Germinal center (tissue), 1 donor: Measurements from ENCODE around the gene SLC7A8.

ENCODE experiments used
- DNase-seq: peaks from one replicate; pipeline ENCODE4 v3.0.0; 2012; ENCODE audit warnings: mixed read lengths, low spot score

SLC7A8 gene

DNA sequence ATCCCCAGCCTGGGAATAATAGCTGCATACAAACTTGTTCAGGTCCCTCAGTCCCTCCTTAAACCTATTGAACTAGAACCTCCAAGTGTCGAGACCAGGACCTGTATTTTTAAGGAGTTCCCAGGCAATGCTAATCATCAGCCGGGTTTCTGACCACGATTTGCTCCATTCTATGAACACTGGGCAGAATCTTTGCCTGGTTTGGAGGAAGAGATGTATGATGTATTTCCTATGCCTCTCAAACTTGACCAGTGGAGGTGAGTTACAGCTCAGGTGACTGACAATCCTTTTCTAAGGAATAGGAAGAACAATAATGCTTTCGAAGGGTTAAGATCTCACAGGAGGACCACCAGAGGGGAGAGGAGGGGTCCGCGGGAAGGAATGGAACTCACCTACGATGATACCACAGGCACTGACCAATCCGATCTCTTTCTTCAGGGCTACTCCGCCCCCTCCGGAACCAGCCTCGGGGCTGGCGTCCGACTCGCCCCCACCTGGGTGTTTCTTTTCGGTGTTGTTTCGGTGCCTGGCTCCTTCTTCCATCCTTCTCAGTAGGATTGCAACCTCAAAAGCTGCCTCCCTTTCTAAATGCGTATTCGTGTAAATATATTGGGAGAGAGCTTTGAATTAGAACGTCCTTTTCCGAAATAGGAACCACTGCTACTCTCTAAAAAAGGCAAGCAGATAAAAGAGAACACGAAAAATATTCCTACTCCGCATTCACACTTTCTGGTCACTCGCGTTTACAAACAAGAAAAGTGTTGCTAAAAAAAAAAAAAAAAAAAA lies 895 bp downstream of the SLC7A8 start:
- peak; percentile 42 for DNase-seq

DNA sequence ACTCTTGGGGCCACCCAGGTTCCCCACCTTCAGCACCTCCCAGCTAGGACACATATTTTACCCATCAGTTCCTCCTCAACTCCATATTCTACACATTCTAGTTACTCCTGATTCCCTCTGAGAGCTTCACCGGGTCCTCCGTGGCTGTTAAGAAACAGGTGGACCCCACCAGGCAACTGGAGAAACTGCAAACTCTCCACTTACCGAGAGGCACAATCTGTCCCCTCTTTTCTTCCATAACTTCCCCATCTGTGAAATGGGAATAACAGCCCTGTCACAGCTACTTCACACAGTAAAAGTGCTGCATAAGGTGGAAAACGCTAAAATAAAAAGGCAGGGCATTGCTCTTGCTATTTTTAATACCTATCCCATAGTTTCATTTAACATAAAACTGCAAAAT lies 1.5 kb downstream of the SLC7A8 start:
- no peak for DNase-seq

DNA sequence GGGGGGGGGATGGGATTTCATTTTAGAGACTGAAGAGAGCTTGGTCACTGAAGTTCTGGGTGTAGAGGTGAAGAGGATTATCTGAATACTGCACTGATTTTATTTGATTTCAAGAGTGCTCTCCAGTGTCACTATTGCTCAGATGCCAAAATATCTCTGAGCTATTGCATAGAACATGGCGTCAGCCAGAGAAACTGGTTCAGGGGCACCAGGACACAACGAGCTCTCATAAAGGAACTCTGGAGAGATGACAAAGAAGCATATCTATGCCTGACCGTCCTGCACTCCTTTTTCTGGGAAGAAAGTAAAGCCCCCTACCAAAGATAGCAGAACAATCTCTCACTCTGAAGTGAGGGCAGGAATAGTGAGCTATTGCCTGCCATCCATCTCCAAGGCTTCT lies 2.0 kb downstream of the SLC7A8 start:
- no peak for DNase-seq

DNA sequence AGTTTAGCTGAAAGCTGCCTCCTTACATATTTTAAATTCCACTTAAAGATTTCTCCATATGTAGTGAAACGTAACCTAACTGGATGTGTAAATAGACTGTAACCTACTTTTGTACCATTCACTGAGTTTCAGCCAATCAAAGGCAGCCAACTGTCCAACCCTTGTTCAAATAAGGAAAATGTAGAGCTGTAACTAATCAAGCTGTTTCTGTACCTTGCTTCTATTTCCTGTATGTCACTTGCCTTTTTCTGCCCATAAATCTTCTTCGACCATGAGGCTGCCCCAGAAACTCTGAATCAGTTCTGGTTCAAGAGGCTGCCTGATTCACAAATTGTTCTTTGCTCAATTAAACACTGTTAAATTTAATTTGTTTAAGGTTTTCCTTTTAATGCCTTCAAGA lies 6.3 kb downstream of the SLC7A8 start:
- no peak for DNase-seq

DNA sequence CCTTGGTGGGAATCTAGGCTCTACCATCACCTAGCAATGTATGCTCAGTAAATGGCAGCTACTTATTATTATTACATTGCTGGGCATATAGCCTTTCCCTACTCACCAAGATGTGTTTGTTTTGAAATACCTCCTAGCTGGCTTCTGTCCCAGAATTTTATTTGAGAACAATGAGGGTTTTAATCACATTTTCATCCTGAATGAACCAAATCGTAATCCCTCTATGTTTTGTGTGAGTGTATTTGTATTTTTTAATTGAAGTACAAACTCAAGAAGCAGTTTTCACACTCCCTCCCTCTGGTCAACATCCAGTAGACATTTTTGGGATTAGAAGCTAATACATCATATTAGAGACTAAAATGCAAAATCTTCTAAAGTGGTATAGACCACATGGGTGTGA lies 7.6 kb downstream of the SLC7A8 start:
- DNase-seq: no peak

DNA sequence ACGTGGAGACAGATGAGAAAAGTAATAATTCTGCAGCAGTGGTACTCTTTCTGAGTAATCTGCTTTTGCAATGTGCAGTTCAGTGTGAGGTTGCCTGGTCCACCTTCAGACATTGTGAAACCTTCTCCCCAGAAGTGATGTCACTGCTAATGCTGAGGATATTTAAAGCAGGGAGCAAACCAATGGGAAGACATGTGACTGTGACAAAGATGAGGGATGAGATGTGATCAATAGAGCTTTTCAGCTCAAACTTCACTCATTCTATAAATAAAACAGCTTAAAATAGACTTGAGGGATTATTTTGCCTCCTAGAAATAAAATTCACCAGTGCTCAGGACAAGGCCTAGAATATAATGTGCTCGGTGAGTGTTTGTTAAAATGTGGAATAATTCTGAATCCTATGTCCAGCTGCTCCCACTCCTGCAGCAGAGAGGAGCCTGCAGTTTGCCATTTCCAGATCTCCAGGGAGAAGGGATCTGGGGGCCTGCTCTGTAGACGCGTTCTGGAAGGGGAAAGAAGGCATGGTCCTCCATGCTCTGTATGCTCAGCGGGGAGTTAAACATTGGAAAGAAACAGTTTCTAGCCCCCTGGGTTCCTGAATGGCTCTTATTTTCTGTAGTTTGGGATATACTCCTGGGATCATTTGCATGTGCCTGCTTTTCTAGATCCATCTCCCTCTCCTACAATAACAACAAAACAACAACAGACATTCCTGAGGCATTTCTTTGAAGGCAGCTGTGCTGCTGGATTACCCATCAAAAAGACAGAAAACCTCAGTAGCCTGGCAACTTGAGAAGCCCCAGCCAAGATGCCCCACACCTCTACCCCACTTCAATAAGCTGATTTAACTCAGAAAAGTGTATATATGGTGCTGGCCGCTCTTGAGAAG lies 8.9 kb downstream of the SLC7A8 start:
- DNase-seq: no peak

DNA sequence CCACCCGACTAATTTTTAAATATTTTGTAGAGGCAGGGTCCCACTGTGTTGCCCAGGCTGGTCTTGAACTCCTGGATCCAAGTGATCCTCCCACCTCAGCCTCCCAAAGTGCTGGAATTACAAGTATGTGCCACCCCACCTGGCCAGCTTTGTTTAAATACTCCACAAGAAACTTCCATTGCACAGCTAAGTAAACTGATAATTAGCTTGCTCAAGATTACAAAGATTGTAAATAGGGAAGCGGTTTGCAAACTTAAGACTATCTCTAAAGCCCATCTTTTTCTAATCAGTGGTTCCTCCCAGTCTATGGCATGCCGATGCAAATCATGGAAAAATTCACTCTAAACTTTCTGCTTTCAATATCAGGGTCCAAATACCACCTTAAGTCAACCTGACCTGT lies 9.7 kb downstream of the SLC7A8 start:
- DNase-seq: no peak

DNA sequence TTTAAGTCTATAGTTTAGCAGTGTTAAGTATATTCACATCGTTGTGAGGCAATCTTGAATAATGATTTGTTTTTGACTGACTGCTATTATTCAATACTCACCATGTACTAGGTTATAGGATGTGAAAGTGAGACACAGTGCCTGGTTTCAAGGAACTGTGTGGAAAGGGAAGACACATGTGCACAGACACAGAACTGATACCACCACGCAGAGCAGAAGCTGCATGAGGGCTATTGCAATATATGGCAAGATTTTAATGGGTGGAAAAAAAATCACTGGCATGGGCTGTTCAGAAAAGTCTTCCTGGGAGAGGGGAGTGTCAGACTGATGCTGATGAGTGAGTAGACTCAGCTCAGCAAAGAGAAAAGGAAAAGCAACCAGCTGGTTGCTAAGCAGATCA lies 10.4 kb downstream of the SLC7A8 start:
- DNase-seq: peak; percentile 10

DNA sequence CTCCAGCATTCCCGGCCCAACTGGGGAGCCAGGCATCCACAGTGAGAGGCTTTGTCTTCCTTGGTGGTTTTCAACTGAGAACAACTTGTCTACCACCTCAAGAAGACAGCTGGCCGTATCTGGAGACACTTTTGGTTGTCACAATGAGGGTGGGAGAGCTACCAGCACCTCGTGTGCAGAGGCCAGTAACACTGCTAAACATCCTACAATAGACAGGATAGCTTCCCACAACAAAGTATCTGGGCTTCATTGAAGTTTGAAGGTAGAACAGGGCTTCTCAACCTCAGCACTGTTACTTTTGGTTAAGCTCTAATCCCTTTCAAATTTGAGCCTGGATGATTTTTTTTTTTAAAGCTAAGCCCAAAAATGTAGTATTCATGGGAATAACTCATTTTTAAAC lies 10.9 kb downstream of the SLC7A8 start:
- no peak for DNase-seq

DNA sequence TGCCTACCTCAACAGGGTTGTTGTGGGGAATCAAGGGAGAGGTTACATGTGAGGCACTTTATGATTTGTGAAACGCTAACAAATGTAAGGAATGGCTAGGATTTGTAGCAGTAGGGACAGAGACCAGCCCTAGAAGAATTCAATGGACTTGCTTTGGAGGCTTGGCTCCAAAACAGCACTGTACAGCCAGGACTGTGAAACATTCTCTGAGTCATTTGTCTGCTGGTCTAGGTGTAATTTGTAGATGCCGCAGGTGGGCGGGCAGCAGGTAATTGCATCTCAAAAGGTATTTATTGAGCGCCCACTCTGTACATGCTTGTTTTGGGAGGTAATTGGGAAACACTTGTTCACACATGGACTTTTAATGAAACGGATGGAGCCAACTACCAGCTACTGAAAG lies 11.4 kb downstream of the SLC7A8 start:
- DNase-seq: no peak

DNA sequence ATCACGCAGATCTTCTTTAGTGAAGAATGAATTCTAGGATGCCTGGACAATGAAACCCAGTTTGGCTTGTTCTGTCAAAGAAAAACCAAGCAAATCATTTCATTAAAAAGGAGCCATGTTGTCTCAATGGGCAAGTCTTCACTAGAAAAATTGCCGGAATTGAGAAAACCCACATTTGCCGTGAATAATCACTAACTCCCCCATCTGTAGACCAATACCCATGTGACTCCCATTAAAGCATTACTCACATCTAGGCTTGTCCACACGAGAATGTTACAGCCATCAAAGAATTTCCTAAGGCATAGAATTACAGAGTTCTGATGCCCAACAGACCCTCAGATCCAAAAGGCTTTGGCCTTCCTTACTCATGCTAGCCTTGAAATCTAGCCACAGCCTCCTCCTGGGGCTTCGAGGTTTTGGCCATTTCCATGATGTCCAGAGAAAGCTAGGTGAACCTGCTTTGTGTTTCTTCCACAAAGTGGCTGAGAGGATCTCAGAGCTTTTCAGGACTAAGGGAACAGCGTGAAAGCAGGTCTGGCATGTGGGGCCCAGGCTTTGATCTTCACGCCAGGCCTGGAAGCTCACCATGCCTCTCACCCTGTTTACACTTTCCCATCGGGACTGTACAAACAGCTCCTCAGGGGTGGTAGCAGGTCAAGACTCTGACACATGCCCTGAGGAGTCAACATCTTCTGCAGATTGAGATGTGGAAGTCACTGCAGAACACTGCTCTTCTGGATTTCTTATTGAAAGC lies 12.1 kb downstream of the SLC7A8 start:
- DNase-seq: no peak

DNA sequence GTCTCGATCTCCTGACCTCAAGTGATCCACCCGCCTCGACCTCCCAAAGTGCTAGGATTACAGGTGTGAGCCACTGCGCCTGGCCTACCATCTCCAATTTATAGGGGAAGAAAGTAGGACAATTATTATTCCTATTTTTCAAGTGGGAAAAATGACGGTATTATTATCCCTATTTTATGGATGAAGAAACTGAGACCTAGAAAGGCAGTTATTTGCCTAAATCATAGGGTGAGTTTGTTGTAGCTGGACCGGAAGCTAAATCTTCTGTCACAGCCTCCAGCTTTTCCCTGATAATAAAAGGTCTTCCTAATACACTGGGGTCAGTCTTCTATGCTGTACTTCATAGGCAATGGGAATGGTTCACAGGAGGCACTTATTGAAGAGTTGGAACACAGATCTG lies 13.8 kb downstream of the SLC7A8 start:
- no peak for DNase-seq

DNA sequence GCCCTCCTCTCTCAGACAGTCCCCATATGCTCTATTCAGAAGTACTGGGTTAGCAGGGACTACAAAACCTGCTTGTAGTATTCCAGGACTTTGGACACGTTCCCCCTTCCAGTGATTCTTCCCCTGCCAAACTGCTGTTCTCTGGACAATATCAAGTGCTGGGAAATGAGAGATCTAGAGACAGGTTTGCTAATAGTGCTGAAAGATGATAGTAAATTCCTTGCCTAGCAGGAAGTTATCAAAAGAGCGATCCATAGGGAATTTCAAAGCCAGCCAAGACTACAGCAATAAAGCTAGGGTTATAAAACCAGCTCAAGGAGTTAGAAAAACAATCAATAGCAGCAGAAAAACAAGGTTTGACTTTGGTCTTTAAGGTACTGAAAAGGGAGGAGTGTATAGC lies 15.2 kb downstream of the SLC7A8 start:
- no peak for DNase-seq

DNA sequence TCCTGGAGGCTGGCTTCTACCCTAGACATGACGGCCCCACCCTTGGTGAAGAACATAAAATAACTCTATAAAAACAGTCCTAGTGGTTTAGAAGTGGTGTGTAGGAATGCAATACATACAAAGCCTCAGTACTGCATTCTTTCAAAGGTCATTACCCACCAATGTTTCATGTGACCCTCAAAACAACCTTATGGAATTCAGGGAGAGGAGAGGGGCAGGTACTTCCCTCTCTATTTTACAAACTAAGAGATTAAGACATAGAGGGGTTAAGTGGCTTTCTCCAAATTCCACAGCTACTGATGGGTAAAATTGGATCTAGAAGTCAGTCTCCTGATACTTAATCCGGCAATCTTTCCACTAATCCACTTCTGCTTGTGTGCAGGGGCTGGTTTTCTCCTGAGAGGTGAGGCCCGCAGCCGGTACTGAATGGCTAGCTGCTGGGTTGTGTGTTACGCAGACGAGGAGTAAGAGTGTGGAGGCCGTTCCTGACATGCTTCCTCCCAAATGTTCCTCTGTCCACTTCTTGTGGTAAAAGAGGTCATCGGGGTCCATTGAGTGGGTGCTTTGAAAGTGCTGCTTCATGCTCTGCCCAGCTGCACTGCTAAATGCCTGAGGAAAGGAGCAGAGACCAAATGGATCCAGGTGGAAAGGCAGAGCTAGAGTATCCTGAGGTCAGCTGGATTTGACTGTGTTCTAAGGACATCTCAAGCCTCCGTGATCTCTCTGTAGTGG lies 16.2 kb downstream of the SLC7A8 start:
- DNase-seq: no peak

DNA sequence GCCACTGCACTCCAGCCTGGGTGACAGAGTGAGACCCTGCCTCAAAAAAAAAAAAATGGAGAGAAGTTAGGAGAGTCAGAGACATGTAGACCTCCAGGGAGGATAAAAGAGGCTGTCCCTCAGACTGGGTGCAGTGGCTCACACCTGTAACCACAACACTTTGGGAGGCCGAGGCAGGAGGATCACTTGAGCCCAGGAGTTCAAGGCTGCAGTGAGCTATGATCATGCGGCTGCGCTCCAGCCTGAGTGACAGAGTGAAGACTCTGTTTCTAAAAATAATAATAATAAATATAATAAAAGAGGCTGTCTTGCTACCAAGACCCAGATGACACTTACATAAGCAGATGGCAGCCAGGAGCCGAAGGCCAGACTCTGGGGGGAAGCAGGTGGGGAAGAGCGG lies 18.5 kb downstream of the SLC7A8 start:
- DNase-seq: no peak

DNA sequence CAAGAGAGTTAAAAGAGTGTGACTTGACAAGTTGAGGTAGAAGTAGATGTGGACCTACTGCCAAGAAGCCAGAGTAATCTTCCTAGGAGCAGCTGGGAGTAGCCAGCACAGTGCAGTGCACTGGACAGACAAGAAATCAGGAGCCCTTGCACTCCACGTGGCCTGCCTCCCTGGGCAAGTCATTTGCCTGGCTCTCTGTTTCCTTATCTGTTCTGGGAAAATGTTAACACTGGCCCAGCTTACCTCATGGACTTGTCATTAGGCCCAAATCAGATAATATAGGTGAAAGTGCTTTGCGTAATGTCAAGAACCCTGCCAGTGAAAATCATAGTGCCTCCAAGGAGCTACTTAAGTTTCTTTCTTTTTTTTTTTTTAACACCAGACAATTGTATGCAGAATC lies 19.2 kb downstream of the SLC7A8 start:
- DNase-seq: no peak

DNA sequence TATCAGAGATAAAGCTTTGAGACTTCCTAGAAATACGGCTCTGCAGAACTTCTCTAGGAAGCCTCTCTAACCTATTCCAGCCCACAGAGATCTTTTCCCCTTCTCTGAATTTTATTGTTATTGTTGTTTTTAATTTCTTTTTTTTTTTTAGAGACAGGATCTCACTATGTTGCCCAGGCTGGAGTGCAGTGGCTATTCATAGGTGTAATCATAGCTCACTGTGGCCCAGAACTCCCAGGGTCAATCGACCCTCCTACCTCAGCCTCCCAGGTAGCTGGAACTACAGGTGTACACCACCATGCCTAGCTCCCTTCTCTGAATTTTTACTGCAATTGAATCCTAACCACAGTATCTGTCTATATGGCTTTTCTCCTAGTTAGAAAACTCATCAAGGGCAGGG lies 19.6 kb downstream of the SLC7A8 start:
- DNase-seq: no peak

DNA sequence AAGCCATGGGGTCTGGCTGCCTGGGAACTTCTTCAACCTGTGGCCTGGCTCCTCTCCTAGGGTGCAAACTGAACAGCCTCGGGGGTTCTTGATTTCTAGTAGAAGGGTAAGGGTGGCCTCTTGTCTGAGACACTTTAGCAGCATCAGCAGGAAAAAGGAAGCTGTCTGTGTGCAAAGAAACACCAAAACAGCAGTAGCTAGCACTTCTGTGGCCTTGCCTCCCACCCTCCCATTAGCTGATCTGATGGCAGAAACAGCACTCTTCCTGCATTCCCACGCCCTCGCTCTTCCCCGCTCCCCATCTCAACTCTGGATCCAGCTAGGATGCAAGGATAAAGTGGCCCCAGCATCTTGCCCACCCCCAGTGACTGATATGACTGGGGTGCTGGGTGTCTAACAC lies 20.7 kb downstream of the SLC7A8 start:
- DNase-seq: no peak

DNA sequence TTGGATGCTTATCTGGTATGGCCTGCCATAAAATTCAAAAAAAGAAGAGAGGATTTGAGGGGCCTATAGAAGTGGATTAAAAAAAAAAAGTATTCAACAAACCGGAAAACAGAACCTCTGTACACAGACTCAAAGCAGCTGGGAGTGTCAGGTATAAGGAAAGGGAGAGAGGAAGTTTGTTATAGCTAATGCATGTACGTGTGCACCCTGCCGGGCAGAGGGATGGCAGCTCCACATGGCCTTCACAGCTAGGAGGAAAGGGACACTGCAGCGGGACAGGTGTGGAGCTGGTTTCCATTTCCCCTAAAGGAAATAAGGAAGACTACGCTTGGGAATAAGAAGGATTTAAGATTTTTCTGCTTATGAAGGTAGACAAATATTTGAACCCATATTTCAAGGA lies 21.5 kb downstream of the SLC7A8 start:
- no peak for DNase-seq

DNA sequence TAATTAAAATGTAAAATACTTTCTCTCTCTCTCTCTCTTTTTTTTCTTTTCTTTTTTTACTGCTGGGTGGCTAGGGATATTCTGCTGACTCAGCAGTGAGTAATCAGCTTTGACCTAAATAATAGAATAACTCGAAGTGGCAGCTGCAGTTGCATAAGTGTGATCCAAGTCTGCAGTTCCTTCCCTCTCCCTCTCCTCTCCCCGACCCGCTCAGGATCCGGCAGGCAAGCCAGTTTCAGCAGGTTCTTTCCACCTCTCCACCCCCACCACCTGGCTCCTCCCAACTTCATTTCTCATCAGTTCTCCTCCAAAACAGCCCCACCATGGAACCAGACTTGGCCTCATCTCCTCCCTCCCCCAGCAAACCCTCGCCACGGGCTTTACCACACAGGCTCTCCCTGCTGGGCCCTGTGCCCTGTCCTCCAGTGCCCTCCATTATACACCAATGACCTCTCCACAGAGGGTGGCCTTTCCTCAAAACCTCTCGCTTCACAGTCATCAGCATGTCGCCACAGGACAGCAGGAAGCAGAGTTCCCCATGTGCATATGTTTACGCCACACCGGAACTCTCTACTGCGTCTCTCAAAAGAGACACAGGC lies 22.4 kb downstream of the SLC7A8 start:
- DNase-seq: no peak

DNA sequence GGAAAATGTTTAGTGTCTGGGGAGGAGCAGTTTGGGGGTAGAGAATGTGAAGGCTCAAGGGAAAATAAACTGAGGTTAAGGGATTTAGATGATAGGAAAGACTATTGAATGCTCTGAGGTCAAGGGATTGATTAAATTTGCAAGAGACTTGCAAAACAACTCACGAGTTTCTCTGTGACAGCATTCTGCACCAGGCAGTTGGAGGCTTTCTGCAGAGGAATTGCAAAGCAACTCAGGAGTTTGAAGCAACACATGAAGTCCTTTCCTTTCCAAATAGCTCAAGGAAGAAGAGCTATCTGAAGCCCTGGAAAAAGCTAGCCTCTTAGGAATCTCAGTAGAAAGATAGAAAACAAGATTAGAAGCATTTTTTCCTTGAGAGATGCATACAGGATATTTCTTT lies 23.9 kb downstream of the SLC7A8 start:
- no peak for DNase-seq

DNA sequence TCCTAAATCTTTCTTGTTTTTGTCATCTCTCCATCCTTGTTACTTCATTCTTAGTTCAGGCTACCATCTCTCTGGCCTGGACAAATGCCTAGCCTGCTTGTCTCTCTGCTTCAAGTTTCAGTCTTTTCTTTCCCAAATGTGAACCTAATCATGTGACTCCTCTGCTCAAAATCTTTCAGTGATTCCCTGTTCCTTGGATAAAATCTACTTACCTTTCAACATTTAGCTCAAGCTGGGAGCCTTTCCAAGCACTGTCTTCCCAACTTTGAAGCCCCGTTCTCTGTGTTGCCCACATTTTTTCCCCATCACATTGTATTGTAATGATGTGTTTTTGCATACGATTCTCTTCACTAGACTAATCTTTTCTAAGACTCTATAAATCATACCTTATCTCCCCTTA lies 24.7 kb downstream of the SLC7A8 start:
- DNase-seq: no peak
